22Rv1 (cell line): ENCODE measurements around the gene CDH2.

Experiments
- ZFX ChIP-seq: fragments of 450-650 bp; IDR thresholded peaks from 2 replicates; pipeline ENCODE4 v1.6.1; 2017; ENCODE audit warnings: antibody characterized with exemption, borderline replicate concordance
- TF ChIP-seq, protein P1 (sequence below): fragments of 450-650 bp; IDR thresholded peaks from 2 replicates; pipeline ENCODE4 v1.5.1; 2017; ENCODE audit warnings: mild to moderate bottlenecking

- TF ChIP-seq, protein P1, sequence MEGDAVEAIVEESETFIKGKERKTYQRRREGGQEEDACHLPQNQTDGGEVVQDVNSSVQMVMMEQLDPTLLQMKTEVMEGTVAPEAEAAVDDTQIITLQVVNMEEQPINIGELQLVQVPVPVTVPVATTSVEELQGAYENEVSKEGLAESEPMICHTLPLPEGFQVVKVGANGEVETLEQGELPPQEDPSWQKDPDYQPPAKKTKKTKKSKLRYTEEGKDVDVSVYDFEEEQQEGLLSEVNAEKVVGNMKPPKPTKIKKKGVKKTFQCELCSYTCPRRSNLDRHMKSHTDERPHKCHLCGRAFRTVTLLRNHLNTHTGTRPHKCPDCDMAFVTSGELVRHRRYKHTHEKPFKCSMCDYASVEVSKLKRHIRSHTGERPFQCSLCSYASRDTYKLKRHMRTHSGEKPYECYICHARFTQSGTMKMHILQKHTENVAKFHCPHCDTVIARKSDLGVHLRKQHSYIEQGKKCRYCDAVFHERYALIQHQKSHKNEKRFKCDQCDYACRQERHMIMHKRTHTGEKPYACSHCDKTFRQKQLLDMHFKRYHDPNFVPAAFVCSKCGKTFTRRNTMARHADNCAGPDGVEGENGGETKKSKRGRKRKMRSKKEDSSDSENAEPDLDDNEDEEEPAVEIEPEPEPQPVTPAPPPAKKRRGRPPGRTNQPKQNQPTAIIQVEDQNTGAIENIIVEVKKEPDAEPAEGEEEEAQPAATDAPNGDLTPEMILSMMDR: no peak
- no peak for TF ChIP-seq ZFX
These were observed 191.1 kb downstream of the CDH2 start for GRCh38 chr18:27985832-27986231.
